Measurements from ENCODE around the gene GPR25.

GPR25 gene

DNA sequence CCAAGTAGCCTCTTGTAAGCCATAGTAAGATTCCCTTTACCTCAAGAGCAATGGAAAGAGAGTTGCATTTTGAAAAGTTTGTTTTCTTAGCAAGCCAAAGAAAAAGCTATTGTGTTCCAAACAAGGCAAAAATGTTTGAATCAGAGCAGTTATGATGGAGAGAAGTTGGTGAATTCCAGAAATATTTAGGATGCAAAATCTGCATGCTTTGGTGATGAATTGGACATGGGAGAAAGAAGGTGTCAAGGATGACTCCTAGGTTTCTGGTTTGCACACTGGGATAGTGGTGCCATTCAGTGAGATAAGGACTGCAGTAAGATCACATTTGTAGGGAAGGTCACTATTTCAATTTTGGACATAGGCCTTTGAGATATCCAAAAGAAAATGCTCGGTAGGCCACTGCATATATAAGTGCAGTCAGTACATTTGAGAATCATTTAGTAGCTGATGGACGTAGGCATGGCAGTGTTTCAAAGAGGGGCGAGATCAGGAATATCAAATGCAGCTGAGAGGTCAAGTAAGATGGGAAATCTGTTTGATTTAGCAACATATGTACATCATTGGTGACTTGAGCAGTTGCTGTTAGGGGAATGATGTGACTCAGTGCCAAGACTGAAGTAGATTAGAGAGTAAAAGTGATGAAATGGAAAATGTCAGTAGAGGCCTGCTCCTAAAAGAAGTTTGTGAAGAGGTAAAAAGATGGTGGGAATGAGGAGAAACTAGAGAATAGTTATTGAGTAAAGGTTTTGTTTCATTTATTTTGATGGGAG, 33.9 kb upstream of the GPR25 start:
- no peak overlapping the region for H2AK5ac ChIP-seq (ENCODE audit: low read length)
- H3K18ac ChIP-seq (ENCODE audit: low read length) = no peak overlapping the region
- H4K8ac ChIP-seq (ENCODE audit: low read depth, low read length) = no peak overlapping the region
- H3K4me2 ChIP-seq (ENCODE audit: low read length) = no peak overlapping the region
- WGBS (ENCODE audit: extremely low coverage, insufficient coverage, low lambda C conversion rate) = no CpG with 5 or more reads among the region's 3 CpGs
- no peak overlapping the region for H3K56ac ChIP-seq (ENCODE audit: low read length)
- H3K36me3 ChIP-seq (ENCODE audit: control insufficient read depth, insufficient read depth, low read length) = no peaks in the 10 kb centered on the region
- H3K4ac ChIP-seq (ENCODE audit: low read depth, low read length) = no peak overlapping the region
- DNase-seq = no peak
- H2BK120ac ChIP-seq (ENCODE audit: low read depth, low read length) = no peak overlapping the region
- H3K4me1 ChIP-seq (ENCODE audit: control insufficient read depth, low read depth, low read length) = no peaks in the 10 kb centered on the region
- no peak overlapping the region for H2BK5ac ChIP-seq (ENCODE audit: low read length)
- no peak overlapping the region for H3K4me3 ChIP-seq (ENCODE audit: low read length)
- H2BK15ac ChIP-seq (replicated peaks; ENCODE audit: low read depth) = no peak overlapping the region
- no peaks in the 10 kb centered on the region for H3K79me2 ChIP-seq (ENCODE audit: control insufficient read depth, insufficient read depth, low read length)
- no peak overlapping the region for H3K27ac ChIP-seq (ENCODE audit: low read depth, low read length)
- H3K27me3 ChIP-seq (ENCODE audit: insufficient read depth, low read length, poor library complexity) = no peaks in the 10 kb centered on the region
- H3K79me1 ChIP-seq (ENCODE audit: low read length) = no peaks in the 10 kb centered on the region
- H4K5ac ChIP-seq (ENCODE audit: low read length) = no peak overlapping the region
- H3K9ac ChIP-seq (ENCODE audit: low read length) = no peak overlapping the region
- no peak overlapping the region for H3K23ac ChIP-seq (ENCODE audit: low read length)

- no peak overlapping the region for H3K18ac ChIP-seq (ENCODE audit: low read length)
- H3K27me3 ChIP-seq (ENCODE audit: insufficient read depth, low read length, poor library complexity) = no peaks in the 10 kb centered on the region
- H3K56ac ChIP-seq (ENCODE audit: low read length) = no peak overlapping the region
- no peak overlapping the region for H3K23ac ChIP-seq (ENCODE audit: low read length)
- no peak overlapping the region for H2BK15ac ChIP-seq (replicated peaks; ENCODE audit: low read depth)
- H3K9ac ChIP-seq (ENCODE audit: low read length) = no peak overlapping the region
- H4K5ac ChIP-seq (ENCODE audit: low read length) = no peak overlapping the region
- no peak overlapping the region for H3K4me2 ChIP-seq (ENCODE audit: low read length)
- H3K79me1 ChIP-seq (ENCODE audit: low read length) = no peaks in the 10 kb centered on the region
- no peak overlapping the region for H2BK5ac ChIP-seq (ENCODE audit: low read length)
- H3K36me3 ChIP-seq (ENCODE audit: control insufficient read depth, insufficient read depth, low read length) = peaks cover 2% of the 10 kb centered on the region
- no peak overlapping the region for H2AK5ac ChIP-seq (ENCODE audit: low read length)
- H3K4me1 ChIP-seq (ENCODE audit: control insufficient read depth, low read depth, low read length) = no peaks in the 10 kb centered on the region
- H2BK120ac ChIP-seq (ENCODE audit: low read depth, low read length) = no peak overlapping the region
- H3K4ac ChIP-seq (ENCODE audit: low read depth, low read length) = no peak overlapping the region
- H3K27ac ChIP-seq (ENCODE audit: low read depth, low read length) = no peak overlapping the region
- WGBS (ENCODE audit: extremely low coverage, insufficient coverage, low lambda C conversion rate) = no CpG with 5 or more reads among the region's 4 CpGs
- no peak overlapping the region for H3K4me3 ChIP-seq (ENCODE audit: low read length)
- no peaks in the 10 kb centered on the region for H3K79me2 ChIP-seq (ENCODE audit: control insufficient read depth, insufficient read depth, low read length)
- DNase-seq = no peak
- H4K8ac ChIP-seq (ENCODE audit: low read depth, low read length) = no peak overlapping the region
These were observed 27.4 kb upstream of the GPR25 start for GRCh38 chr1:200845360-200845759.

GRCh38 chr1:200846398-200846797, 26.4 kb upstream of the GPR25 start:
- Histone ChIP-seq H3K79me2 (ENCODE audit: control insufficient read depth, insufficient read depth, low read length) (no peaks in the 10 kb centered on the region), H2BK15ac (replicated peaks; ENCODE audit: low read depth) (no peak overlapping the region), H3K23ac (ENCODE audit: low read length) (no peak overlapping the region), H4K8ac (ENCODE audit: low read depth, low read length) (no peak overlapping the region), H3K27me3 (ENCODE audit: insufficient read depth, low read length, poor library complexity) (no peaks in the 10 kb centered on the region), H3K4ac (ENCODE audit: low read depth, low read length) (no peak overlapping the region), H3K36me3 (ENCODE audit: control insufficient read depth, insufficient read depth, low read length) (peaks cover 2% of the 10 kb centered on the region), H3K79me1 (ENCODE audit: low read length) (no peaks in the 10 kb centered on the region), H2AK5ac (ENCODE audit: low read length) (no peak overlapping the region), H3K4me2 (ENCODE audit: low read length) (no peak overlapping the region), H4K5ac (ENCODE audit: low read length) (no peak overlapping the region), H3K27ac (ENCODE audit: low read depth, low read length) (no peak overlapping the region), H2BK120ac (ENCODE audit: low read depth, low read length) (no peak overlapping the region), H3K18ac (ENCODE audit: low read length) (no peak overlapping the region), H3K4me1 (ENCODE audit: control insufficient read depth, low read depth, low read length) (no peaks in the 10 kb centered on the region), H3K4me3 (ENCODE audit: low read length) (no peak overlapping the region), H3K9ac (ENCODE audit: low read length) (no peak overlapping the region), H2BK5ac (ENCODE audit: low read length) (no peak overlapping the region), H3K56ac (ENCODE audit: low read length) (no peak overlapping the region)
- no peak for DNase-seq
- no CpG with 5 or more reads among the region's 1 CpG for WGBS (ENCODE audit: extremely low coverage, insufficient coverage, low lambda C conversion rate)

DNA sequence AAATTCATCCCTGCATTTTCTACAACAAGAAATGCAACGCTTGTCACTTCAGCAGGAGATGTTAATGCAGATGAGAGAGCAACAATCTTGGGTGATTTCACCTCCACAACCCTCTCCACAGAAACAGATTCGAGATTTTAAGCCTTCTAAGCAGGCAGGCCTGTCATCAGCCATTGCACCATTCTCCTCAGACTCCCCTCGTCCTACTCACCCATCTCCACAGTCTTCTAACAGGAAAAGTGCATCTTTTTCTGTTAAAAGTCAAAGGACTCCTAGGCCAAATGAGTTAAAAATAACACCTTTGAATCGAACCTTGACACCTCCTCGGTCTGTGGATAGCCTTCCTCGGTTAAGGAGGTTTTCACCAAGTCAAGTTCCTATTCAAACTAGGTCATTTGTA, 23.4 kb upstream of the GPR25 start:
- Histone ChIP-seq H4K8ac (ENCODE audit: low read depth, low read length) (no peak overlapping the region), H3K36me3 (ENCODE audit: control insufficient read depth, insufficient read depth, low read length) (peaks cover 2% of the 10 kb centered on the region), H3K79me2 (ENCODE audit: control insufficient read depth, insufficient read depth, low read length) (no peaks in the 10 kb centered on the region), H3K4ac (ENCODE audit: low read depth, low read length) (no peak overlapping the region), H3K4me3 (ENCODE audit: low read length) (no peak overlapping the region), H3K4me1 (ENCODE audit: control insufficient read depth, low read depth, low read length) (no peaks in the 10 kb centered on the region), H3K56ac (ENCODE audit: low read length) (no peak overlapping the region), H4K5ac (ENCODE audit: low read length) (no peak overlapping the region), H3K27me3 (ENCODE audit: insufficient read depth, low read length, poor library complexity) (no peaks in the 10 kb centered on the region), H3K18ac (ENCODE audit: low read length) (no peak overlapping the region), H2AK5ac (ENCODE audit: low read length) (no peak overlapping the region), H3K79me1 (ENCODE audit: low read length) (no peaks in the 10 kb centered on the region), H3K23ac (ENCODE audit: low read length) (no peak overlapping the region), H2BK5ac (ENCODE audit: low read length) (no peak overlapping the region), H3K27ac (ENCODE audit: low read depth, low read length) (no peak overlapping the region), H3K9ac (ENCODE audit: low read length) (no peak overlapping the region), H2BK15ac (replicated peaks; ENCODE audit: low read depth) (no peak overlapping the region), H3K4me2 (ENCODE audit: low read length) (no peak overlapping the region), H2BK120ac (ENCODE audit: low read depth, low read length) (no peak overlapping the region)
- no peak for DNase-seq
- no CpG with 5 or more reads among the region's 6 CpGs for WGBS (ENCODE audit: extremely low coverage, insufficient coverage, low lambda C conversion rate)

DNA sequence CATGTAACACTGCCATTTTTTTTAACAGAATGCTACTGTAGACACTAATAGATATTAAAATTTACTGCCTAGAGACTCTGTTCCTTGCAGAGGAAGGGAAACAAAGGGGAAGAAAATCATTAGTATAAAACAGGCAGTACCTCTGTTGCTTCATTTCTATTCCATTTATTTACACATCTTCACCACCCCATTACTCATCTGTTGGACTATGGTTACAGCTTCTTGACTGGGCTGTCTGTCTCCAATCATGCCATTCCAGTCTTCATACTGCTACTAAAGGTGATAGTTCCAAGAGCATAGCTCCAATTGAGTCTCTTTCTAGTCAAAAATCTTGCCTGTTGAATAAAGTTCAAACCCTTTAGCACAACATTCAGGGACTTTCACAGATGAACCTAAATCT, 22.2 kb upstream of the GPR25 start:
- no peak for DNase-seq
- H2AK5ac ChIP-seq (ENCODE audit: low read length) = no peak overlapping the region
- no peaks in the 10 kb centered on the region for H3K4me1 ChIP-seq (ENCODE audit: control insufficient read depth, low read depth, low read length)
- H4K8ac ChIP-seq (ENCODE audit: low read depth, low read length) = no peak overlapping the region
- no peaks in the 10 kb centered on the region for H3K27me3 ChIP-seq (ENCODE audit: insufficient read depth, low read length, poor library complexity)
- H2BK15ac ChIP-seq (replicated peaks; ENCODE audit: low read depth) = no peak overlapping the region
- H3K79me2 ChIP-seq (ENCODE audit: control insufficient read depth, insufficient read depth, low read length) = no peaks in the 10 kb centered on the region
- H3K23ac ChIP-seq (ENCODE audit: low read length) = no peak overlapping the region
- no peak overlapping the region for H2BK5ac ChIP-seq (ENCODE audit: low read length)
- H3K27ac ChIP-seq (ENCODE audit: low read depth, low read length) = no peak overlapping the region
- H3K4ac ChIP-seq (ENCODE audit: low read depth, low read length) = no peak overlapping the region
- peaks cover 2% of the 10 kb centered on the region for H3K36me3 ChIP-seq (ENCODE audit: control insufficient read depth, insufficient read depth, low read length)
- H3K4me2 ChIP-seq (ENCODE audit: low read length) = no peak overlapping the region
- H3K56ac ChIP-seq (ENCODE audit: low read length) = no peak overlapping the region
- no peak overlapping the region for H3K18ac ChIP-seq (ENCODE audit: low read length)
- no peak overlapping the region for H3K9ac ChIP-seq (ENCODE audit: low read length)
- H4K5ac ChIP-seq (ENCODE audit: low read length) = no peak overlapping the region
- H2BK120ac ChIP-seq (ENCODE audit: low read depth, low read length) = no peak overlapping the region
- no peak overlapping the region for H3K4me3 ChIP-seq (ENCODE audit: low read length)
- no peaks in the 10 kb centered on the region for H3K79me1 ChIP-seq (ENCODE audit: low read length)

GRCh38 chr1:200856716-200857357, 15.9 kb upstream of the GPR25 start:
- no peak overlapping the region for H3K4me3 ChIP-seq (ENCODE audit: low read length)
- H2BK120ac ChIP-seq (ENCODE audit: low read depth, low read length) = no peak overlapping the region
- no peaks in the 10 kb centered on the region for H3K4me1 ChIP-seq (ENCODE audit: control insufficient read depth, low read depth, low read length)
- no peaks in the 10 kb centered on the region for H3K79me1 ChIP-seq (ENCODE audit: low read length)
- H2AK5ac ChIP-seq (ENCODE audit: low read length) = no peak overlapping the region
- no peak overlapping the region for H3K9ac ChIP-seq (ENCODE audit: low read length)
- no peaks in the 10 kb centered on the region for H3K36me3 ChIP-seq (ENCODE audit: control insufficient read depth, insufficient read depth, low read length)
- H3K4me2 ChIP-seq (ENCODE audit: low read length) = no peak overlapping the region
- no peak overlapping the region for H3K23ac ChIP-seq (ENCODE audit: low read length)
- no peaks in the 10 kb centered on the region for H3K79me2 ChIP-seq (ENCODE audit: control insufficient read depth, insufficient read depth, low read length)
- no peaks in the 10 kb centered on the region for H3K27me3 ChIP-seq (ENCODE audit: insufficient read depth, low read length, poor library complexity)
- no peak overlapping the region for H2BK5ac ChIP-seq (ENCODE audit: low read length)
- H3K56ac ChIP-seq (ENCODE audit: low read length) = no peak overlapping the region
- no peak for DNase-seq
- H4K8ac ChIP-seq (ENCODE audit: low read depth, low read length) = no peak overlapping the region
- H2BK15ac ChIP-seq (replicated peaks; ENCODE audit: low read depth) = no peak overlapping the region
- H3K27ac ChIP-seq (ENCODE audit: low read depth, low read length) = no peak overlapping the region
- H3K18ac ChIP-seq (ENCODE audit: low read length) = no peak overlapping the region
- H4K5ac ChIP-seq (ENCODE audit: low read length) = no peak overlapping the region
- no peak overlapping the region for H3K4ac ChIP-seq (ENCODE audit: low read depth, low read length)
- no CpG with 5 or more reads among the region's 2 CpGs for WGBS (ENCODE audit: extremely low coverage, insufficient coverage, low lambda C conversion rate)

All from mesendoderm (in vitro differentiated cells).